ENCODE results near the gene SAE1.

Gene SAE1

DNA sequence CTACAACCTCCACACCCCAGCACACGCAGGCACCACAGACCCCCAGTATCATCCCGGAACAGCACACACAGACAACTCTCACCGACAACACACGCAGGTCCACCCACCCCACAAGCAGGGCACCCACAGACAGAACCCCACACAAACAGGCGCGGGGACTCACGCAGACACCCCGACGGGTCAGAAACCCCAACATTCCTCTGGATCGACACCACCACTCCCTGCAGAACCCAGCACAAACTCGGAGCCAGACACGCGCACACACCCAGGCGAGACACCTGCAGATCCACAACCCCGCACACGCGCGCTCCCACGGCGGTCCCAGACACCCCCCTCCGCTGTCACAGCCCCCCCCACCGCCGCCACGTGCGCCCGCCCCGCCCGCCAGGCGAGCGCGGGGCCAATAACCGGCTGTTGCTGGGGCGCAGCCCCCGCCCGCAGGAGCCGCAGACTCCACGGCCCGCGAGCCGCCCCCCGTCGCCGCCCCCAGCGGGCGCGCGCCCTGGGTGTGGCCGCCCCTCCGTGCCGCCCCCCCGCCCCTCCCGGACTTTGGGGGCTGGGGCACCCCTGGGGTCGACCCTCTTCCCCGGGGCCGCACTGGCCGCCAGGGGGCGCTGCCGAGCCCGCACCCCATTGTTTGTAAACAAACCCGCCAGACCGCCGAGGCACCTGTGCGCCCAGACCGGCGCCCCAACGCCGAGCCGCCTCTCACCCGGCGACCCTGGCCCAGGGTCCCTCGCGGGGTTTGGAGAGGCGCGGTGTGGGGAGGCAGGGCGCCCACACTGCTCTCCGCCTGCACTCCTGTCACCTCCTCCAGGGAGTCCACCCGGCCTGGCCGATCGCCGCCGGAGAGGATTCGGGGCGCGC is 99.7 kb downstream of the SAE1 start:
- Histone ChIP-seq H3K4me3 (ENCODE audit: low read depth, low read length) (peak overlapping the region; percentile 93), H3K79me2 (ENCODE audit: control insufficient read depth, insufficient read depth, low read length, unreplicated experiment) (no peaks in the 10 kb centered on the region), H3K27ac (ENCODE audit: low read depth, low read length) (no peak overlapping the region), H3K36me3 (ENCODE audit: insufficient read depth, low read length) (no peaks in the 10 kb centered on the region), H2AFZ (ENCODE audit: low read length, unreplicated experiment) (peak overlapping the region; percentile 68), H3K4me1 (ENCODE audit: control insufficient read depth, insufficient read depth, low read length, unreplicated experiment) (peaks cover 22% of the 10 kb centered on the region), H3K27me3 (ENCODE audit: insufficient read depth, low read length) (no peaks in the 10 kb centered on the region)

DNA sequence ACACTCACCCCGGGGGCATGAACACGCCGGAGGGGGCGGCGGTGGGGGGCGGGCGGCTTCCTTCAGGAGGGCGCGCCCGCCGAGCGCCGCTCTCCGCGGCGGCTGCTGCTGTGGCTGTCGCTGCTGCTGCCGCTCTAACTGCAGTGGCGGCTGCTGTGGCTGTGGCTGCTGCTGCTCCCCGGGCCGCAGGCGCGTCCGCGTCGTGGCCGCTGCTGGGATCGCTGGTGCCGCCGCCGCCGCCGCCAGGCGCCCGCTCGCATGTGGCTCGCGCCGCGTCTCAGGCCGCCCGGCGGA is 100.2 kb downstream of the SAE1 start, which contains the start of gene BBC3:
Gene BBC3 (minus strand): TSS at position 279 of the 294 bp plus-strand sequence. CDS start 2,768 bp downstream, outside the sequence.
- Histone ChIP-seq H3K36me3 (ENCODE audit: insufficient read depth, low read length) (no peaks in the 10 kb centered on the region), H3K4me1 (ENCODE audit: control insufficient read depth, insufficient read depth, low read length, unreplicated experiment) (peaks cover 20% of the 10 kb centered on the region), H3K27me3 (ENCODE audit: insufficient read depth, low read length) (no peaks in the 10 kb centered on the region), H3K79me2 (ENCODE audit: control insufficient read depth, insufficient read depth, low read length, unreplicated experiment) (no peaks in the 10 kb centered on the region), H2AFZ (ENCODE audit: low read length, unreplicated experiment) (peak within 1 kb of the TSS; percentile 68), H3K27ac (ENCODE audit: low read depth, low read length) (peak within 1 kb of the TSS; percentile 49), H3K4me3 (ENCODE audit: low read depth, low read length) (peak within 1 kb of the TSS; percentile 93)

DNA sequence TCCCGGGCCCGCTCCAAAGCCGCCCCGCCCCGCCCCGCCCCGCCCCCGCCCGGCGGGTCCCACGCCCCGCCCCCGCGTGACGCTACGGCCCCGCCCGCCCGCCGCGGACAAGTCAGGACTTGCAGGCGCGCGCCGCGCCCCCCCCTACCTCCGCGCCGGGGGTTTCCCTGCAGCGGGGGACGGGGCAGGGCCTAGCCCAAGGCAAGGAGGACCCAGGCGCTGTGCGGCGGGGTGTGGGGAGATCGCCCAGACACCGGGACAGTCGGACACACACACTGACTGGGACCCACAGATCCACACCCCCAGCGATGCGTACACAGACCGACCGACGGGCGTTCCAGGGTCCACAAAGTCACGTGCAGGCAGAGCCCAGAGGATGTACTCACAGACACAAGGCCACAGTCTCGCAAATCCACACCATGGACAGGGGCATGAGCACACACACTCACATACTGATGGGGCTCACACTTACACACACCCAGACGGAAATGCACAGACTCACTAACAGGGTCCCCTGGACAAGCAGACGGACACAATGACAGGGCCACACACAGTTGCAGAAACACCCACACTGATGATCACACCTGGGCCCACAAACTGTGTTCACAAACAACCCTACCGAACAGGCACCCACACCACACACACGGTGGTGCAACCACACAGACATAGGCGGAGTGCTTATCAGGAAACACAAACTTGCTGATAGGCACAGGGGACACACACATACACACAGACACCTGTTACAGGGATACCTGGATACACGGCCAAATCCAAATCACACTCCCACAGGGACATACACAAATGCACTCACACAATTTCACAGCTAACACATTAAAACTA is 100.8 kb downstream of the SAE1 start:
- Histone ChIP-seq H3K27me3 (ENCODE audit: insufficient read depth, low read length) (no peaks in the 10 kb centered on the region), H3K4me1 (ENCODE audit: control insufficient read depth, insufficient read depth, low read length, unreplicated experiment) (peaks cover 18% of the 10 kb centered on the region), H3K4me3 (ENCODE audit: low read depth, low read length) (peak overlapping the region; percentile 80), H3K36me3 (ENCODE audit: insufficient read depth, low read length) (no peaks in the 10 kb centered on the region), H2AFZ (ENCODE audit: low read length, unreplicated experiment) (no peak overlapping the region), H3K27ac (ENCODE audit: low read depth, low read length) (peak overlapping the region; percentile 49), H3K79me2 (ENCODE audit: control insufficient read depth, insufficient read depth, low read length, unreplicated experiment) (no peaks in the 10 kb centered on the region)

DNA sequence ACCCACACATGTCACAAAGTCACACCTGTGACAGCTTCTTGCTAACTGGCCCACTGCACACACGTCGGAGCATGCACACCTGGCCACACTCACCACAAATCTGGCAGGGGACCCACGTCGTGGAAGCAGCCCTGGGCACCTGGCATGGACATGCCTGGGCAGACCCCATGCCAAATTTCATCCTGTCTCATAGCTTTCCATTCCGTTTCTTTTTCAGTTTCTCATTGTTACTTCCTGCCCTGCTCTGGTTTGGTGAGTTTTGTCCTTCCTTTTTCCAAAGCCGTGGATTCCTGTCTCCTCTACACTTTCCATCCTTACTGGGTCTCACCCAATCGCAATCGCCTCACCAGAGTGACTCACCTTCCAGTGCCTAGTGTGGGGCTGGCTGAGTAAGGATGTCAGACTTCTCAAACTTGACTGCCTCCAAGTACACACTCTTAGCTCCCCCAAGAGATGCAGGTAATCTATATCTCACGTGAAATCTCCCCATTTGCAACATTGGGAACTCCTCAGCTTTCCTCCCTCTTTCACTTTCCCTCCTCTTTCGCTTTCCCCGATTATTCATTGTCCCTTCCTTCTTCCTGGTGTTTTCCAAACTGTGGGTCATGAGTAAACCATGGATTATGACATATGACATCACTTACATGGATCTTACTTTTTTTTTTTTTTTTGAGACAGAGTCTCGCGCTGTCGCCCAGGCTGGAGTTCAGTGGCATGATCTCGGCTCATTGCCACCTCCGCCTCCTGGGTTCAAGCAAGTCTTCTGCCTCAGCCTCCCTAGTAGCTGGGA is 102.0 kb downstream of the SAE1 start:
- no peak overlapping the region for H2AFZ ChIP-seq (ENCODE audit: low read length, unreplicated experiment)
- H3K4me1 ChIP-seq (ENCODE audit: control insufficient read depth, insufficient read depth, low read length, unreplicated experiment): peaks cover 11% of the 10 kb centered on the region
- no peaks in the 10 kb centered on the region for H3K36me3 ChIP-seq (ENCODE audit: insufficient read depth, low read length)
- no peaks in the 10 kb centered on the region for H3K27me3 ChIP-seq (ENCODE audit: insufficient read depth, low read length)
- peak overlapping the region; percentile 80 for H3K4me3 ChIP-seq (ENCODE audit: low read depth, low read length)
- H3K79me2 ChIP-seq (ENCODE audit: control insufficient read depth, insufficient read depth, low read length, unreplicated experiment): no peaks in the 10 kb centered on the region
- peak overlapping the region; percentile 63 for H3K27ac ChIP-seq (ENCODE audit: low read depth, low read length)

DNA sequence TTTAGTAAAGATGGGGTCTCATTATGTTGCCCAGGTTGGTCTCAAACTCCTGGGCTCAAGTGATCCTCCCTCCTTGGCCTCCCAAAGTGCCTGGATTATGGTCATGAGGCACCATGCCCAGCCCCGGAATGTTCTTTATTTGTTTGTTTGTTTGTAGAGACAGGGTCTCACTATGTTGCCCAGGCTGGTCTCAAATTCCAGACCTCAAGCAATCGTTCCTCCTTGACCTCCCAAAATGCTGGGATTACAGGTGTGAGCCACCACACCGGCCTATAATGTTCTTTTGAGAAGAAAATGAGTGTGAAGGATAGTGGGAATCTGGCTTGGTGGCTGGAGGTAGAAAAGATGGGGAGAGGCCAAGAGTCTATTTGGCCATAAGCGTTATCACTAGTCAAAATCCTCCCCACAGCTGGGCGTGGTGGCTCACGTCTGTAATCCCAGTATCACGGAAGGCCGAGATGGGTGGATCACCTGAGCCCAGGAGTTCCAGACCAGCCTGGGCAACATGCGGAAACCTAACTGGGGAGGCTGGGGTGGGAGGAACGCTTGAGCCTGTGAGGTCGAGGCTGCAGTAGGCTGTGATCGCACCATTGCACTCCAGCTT is 105.5 kb downstream of the SAE1 start:
- H3K4me3 ChIP-seq (ENCODE audit: low read depth, low read length): no peak overlapping the region
- H3K4me1 ChIP-seq (ENCODE audit: control insufficient read depth, insufficient read depth, low read length, unreplicated experiment): peaks cover 14% of the 10 kb centered on the region
- H3K27ac ChIP-seq (ENCODE audit: low read depth, low read length): no peak overlapping the region
- H3K27me3 ChIP-seq (ENCODE audit: insufficient read depth, low read length): peaks cover 5% of the 10 kb centered on the region; the same call in 1 of the 2 replicates
- no peak overlapping the region for H2AFZ ChIP-seq (ENCODE audit: low read length, unreplicated experiment)
- H3K36me3 ChIP-seq (ENCODE audit: insufficient read depth, low read length): no peaks in the 10 kb centered on the region
- no peaks in the 10 kb centered on the region for H3K79me2 ChIP-seq (ENCODE audit: control insufficient read depth, insufficient read depth, low read length, unreplicated experiment)

DNA sequence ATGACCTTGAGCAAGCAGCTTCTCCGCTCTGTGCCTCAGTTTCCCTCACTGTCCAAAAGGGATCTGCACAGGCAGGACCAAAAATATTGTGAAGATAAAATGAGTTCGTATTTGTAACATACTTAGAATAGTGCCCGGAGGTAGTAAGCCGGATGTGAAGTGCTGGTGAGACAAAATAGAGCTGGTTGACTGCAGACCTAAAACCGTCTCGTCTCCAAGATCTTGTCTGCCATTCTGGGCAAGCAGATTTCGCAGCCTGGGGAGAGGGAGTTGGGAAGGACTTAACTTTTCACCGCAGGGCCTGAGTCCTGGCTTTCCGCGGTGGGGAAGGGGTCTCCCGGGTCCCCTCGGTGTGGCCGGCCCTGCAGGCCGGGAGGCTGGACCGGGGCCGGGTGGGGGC is 108.5 kb downstream of the SAE1 start:
- Histone ChIP-seq H3K27ac (ENCODE audit: low read depth, low read length) (no peak overlapping the region), H2AFZ (ENCODE audit: low read length, unreplicated experiment) (no peak overlapping the region), H3K4me1 (ENCODE audit: control insufficient read depth, insufficient read depth, low read length, unreplicated experiment) (peaks cover 8% of the 10 kb centered on the region), H3K27me3 (ENCODE audit: insufficient read depth, low read length) (peaks cover 5% of the 10 kb centered on the region; the same call in 1 of the 2 replicates), H3K4me3 (ENCODE audit: low read depth, low read length) (no peak overlapping the region), H3K36me3 (ENCODE audit: insufficient read depth, low read length) (no peaks in the 10 kb centered on the region), H3K79me2 (ENCODE audit: control insufficient read depth, insufficient read depth, low read length, unreplicated experiment) (no peaks in the 10 kb centered on the region)

DNA sequence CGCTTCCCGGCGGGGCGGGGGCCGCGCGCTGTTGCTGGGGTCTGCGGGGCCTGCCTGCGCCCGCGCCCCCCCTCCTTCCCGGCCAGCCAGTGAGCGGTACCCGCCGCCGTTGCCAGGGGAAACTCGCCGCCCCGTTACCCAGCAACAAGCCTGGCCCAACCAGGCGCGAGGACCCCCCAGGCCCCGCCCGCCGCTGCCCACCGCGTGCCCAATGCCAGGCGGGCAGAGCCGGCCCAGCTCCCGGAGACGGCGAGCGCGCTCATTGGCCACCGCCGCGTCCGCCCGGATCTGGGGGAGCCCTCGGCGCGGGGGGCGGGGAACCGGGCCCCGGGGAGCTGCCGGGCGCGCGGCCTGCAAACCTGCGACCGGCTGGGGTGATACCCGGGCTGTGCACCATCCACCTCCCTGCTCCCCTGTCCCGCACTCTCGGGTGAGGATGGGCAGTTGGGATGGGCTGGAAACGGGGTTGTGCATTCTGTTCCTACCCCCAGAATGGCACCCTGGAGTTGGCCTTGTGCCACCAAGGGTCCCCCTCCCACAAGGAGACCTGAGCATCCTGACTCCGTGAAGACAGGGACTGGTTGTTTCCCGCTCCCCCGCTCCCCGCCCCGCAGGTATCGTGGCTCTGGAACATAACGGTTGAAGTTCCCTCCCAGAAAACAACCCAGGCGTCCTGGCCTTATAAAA is 109.1 kb downstream of the SAE1 start:
- Histone ChIP-seq H2AFZ (ENCODE audit: low read length, unreplicated experiment) (no peak overlapping the region), H3K27ac (ENCODE audit: low read depth, low read length) (no peak overlapping the region)

DNA sequence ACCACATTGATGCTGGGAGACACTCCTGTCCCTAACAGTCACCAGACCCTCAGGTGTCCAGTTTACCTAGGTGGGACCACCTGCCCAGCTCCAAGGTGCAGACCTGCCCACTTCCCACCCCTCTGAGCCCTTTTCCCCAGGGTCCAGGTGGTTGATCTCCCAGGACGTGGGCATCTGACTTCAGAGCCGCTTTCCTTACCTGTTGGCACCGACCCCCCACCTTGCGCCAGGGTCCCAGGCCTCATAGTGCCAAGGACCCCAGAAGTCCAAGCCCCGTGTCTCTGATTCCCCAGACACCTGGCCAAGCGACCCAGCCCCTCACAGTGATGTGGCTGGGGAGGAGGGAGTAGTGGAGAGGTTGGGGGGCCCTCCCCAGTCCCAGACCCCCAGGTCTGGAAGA is 109.9 kb downstream of the SAE1 start:
- Histone ChIP-seq H3K4me1 (ENCODE audit: control insufficient read depth, insufficient read depth, low read length, unreplicated experiment) (peaks cover 8% of the 10 kb centered on the region), H3K27ac (ENCODE audit: low read depth, low read length) (no peak overlapping the region), H2AFZ (ENCODE audit: low read length, unreplicated experiment) (no peak overlapping the region), H3K27me3 (ENCODE audit: insufficient read depth, low read length) (peaks cover 5% of the 10 kb centered on the region; the same call in 1 of the 2 replicates), H3K4me3 (ENCODE audit: low read depth, low read length) (no peak overlapping the region), H3K79me2 (ENCODE audit: control insufficient read depth, insufficient read depth, low read length, unreplicated experiment) (no peaks in the 10 kb centered on the region), H3K36me3 (ENCODE audit: insufficient read depth, low read length) (no peaks in the 10 kb centered on the region)

More for the DNA sequence above, 109.1 kb downstream of the SAE1 start:
- peak overlapping the region; percentile 51 for H3K4me3 ChIP-seq (ENCODE audit: low read depth, low read length)
- H3K36me3 ChIP-seq (ENCODE audit: insufficient read depth, low read length): no peaks in the 10 kb centered on the region
- H3K79me2 ChIP-seq (ENCODE audit: control insufficient read depth, insufficient read depth, low read length, unreplicated experiment): no peaks in the 10 kb centered on the region
- peaks cover 5% of the 10 kb centered on the region; the same call in 1 of the 2 replicates for H3K27me3 ChIP-seq (ENCODE audit: insufficient read depth, low read length)
- H3K4me1 ChIP-seq (ENCODE audit: control insufficient read depth, insufficient read depth, low read length, unreplicated experiment): peaks cover 8% of the 10 kb centered on the region

DNA sequence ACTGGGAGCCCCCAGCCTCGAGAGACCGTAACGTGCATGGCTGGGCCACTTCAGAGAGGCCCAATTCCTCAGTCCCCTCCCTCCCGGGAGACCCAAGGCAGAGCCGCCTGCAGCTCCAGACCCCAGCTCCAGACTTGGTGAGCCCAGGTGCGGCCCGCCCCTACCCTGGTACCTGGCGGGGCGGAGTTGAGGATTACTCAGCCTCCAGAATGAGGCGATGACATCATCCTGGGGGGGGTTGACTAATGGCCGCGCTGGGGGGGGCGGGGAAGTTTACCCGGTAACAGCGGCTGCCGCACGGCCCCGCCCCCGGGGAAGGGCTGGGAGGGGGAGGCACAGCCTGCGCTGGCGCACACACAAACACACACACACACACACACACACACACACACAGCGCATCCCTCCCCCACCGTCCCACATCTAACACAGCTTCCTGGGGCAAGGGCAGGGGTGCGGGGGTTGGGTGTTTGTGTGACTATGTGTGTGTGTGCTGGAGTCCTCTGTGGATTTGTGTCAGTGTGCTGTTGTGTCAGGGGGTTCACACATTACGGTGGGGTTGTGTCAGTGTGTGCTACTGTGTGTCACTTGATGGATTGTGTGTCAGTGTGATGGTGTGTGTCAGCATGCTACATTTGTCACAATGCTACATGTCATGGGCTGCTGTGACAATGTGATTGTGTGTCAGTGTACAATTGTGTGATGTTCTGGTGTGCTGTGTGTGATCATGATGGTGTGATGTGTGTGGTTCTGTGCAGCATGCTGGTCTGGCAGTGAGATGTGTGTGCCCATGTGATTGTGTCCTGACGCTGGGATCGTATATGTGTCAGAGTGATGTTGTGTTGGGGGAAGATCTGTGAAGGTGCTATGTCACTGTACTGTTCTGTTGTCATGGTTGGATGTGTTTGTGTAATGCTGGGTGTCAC is 110.6 kb downstream of the SAE1 start:
- Histone ChIP-seq H3K4me3 (ENCODE audit: low read depth, low read length) (no peak overlapping the region), H3K79me2 (ENCODE audit: control insufficient read depth, insufficient read depth, low read length, unreplicated experiment) (no peaks in the 10 kb centered on the region), H3K27ac (ENCODE audit: low read depth, low read length) (no peak overlapping the region), H2AFZ (ENCODE audit: low read length, unreplicated experiment) (no peak overlapping the region), H3K27me3 (ENCODE audit: insufficient read depth, low read length) (peaks cover 5% of the 10 kb centered on the region; the same call in 1 of the 2 replicates), H3K36me3 (ENCODE audit: insufficient read depth, low read length) (no peaks in the 10 kb centered on the region), H3K4me1 (ENCODE audit: control insufficient read depth, insufficient read depth, low read length, unreplicated experiment) (peaks cover 8% of the 10 kb centered on the region)

Measured in ACC112 (cell line).